GM18868 (cell line): Measurements from ENCODE around the gene CXCL1.
"Not testable (repeated sequence)": the region's sequence is repeated elsewhere in the genome, so short reads cannot be mapped to it uniquely, and the experiment has no call there.

Experiments
- ATAC-seq: cut with Tn5 transposase; IDR thresholded peaks from one replicate; pipeline ENCODE4 v1.9.1; 2021; ENCODE audit warnings: mild to moderate bottlenecking, moderate library complexity; ENCODE audit not compliant: unreplicated experiment

Gene CXCL1

DNA sequence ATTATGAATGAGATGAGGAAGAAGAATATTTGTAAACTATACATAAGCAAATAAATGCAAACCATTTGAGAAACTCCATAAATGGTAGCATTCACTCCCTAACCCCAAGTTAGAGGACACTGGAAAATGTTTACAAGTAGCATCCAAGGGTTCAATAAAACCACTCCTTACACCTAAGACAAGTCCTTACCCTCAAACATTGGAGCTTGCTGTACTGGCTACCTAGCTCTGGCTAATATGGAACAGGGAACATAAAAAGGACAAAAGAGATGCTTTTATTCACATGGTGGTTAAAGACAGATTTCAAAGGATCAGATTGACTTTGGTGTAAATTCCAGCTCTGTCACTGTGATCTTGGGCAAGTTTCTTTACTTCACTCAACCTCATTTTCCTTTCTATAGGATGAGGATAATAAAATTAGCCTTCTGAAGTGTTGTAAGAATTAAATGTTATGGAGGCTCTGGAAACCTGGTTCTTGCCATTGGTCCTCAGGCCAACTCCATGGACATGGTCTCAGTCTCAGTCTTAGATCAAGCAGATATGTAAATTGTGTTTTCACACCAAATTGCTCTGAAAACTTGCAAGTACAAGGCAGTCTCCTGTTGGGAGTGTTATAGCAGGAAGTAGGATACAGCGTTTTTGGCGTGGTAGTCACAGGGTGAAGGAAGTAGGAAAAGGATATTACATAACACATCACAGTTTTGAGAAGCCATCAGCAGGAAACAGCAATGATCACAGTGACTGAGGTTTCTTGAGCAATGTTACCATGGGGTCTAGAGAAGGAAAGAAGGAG is 3.3 kb downstream of the CXCL1 start:
- ATAC-seq: no peak

DNA sequence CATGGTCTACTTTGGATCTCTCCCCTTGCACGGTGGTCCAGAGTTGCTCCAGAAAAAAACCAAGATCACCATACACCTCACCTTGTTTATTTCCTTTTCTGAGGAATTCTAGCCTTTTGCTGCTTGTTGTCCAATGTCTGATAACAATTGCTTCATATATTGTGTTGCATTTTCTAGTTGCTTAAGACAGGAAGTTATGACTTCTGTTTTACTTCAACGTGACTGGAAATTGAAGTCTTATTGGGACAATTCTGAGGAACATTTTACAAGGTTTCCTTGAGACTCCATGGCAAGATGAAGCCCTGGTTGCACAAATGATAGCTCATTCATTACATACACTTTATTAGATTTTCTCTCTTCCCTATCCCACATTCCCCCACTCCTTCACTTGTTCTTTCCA is 5.2 kb downstream of the CXCL1 start:
- ATAC-seq: no peak

DNA sequence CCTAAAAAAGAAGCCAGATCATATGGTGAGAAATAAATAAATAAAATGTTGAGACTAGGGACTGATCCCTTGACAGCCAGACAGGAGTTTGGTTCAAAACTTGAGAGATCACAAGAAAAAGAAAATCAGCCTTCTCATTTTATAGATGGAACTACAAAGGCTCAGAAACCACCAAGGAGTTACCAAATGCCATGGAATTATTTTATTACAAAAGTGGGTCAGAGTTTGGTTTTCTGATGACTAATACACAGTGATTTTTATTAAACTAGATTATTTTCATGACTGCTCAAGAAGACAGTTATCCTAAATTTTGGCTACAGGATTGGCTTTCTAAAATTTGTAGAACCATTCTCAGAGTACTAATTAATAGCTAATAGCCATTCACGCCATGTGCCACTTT is 6.2 kb downstream of the CXCL1 start:
- ATAC-seq: no peak

DNA sequence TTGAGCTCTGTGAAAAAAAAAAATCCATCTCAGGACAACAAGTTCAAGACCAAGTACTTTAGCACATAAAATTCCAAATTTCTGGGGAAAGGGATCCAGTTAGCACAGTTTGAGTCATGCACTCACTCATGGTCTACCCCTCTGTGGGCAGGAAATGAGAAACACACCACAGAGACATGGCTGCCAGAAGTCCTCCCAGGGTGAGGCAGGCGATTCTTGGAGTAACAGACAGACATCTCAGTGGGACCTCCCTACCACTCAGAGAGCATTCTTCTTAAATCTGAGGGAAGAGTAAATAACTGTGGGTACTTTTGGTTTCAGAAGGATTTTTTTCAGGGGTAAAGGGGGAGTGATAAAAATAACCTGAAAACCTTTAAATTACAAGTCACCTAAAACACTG is 14.1 kb downstream of the CXCL1 start:
- no peak for ATAC-seq

DNA sequence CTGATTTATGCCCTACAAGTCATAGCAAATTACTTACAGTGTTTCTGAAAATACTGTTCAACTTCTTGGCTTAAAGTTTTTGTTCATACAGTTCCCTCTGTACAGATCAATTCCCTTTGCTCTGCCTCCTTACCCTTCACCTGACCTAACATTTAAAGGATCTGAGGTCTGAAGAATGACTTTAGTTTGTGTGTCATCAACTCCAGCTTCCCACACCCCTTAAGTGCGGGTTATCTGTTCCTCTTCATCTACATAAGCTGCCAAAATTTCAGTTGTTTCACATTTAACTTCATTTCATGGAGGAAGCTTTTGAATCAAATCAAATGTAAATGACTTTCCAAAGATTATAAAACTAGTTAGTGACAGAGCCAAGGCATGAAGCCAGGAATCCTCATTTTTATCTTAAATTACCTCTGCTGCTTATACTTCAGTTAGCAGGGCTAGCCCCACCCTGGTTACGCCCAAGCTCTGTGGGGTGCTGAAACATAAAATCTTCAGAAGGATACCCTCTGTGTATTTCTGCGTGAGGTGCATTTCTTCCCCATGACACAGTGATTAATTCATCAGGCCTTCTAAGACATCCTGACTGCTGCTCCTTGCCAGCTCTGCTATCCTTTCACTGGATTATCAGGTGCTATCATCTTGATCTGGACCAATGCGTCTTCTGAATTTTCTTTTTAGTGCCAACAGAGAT is 16.5 kb downstream of the CXCL1 start:
- ATAC-seq: no peak

DNA sequence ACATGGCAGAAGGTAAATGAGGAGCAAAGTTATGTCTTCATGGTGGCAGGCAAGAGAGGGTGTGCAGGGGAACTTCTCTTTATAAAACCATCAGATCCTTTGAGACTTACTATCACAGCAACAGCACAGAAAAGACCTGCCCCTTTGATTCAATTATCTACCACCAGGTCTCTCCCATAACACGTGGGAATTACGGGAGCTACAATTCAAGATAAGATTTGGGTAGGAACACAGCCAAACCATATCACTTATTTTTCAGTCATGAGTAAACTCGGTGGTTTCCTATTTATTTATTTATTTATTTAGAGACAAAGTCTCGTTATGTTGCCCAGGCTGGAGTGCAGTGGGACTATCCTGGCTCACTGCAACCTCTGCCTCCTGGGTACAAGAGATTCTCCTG is 22.1 kb downstream of the CXCL1 start:
- ATAC-seq: no peak

DNA sequence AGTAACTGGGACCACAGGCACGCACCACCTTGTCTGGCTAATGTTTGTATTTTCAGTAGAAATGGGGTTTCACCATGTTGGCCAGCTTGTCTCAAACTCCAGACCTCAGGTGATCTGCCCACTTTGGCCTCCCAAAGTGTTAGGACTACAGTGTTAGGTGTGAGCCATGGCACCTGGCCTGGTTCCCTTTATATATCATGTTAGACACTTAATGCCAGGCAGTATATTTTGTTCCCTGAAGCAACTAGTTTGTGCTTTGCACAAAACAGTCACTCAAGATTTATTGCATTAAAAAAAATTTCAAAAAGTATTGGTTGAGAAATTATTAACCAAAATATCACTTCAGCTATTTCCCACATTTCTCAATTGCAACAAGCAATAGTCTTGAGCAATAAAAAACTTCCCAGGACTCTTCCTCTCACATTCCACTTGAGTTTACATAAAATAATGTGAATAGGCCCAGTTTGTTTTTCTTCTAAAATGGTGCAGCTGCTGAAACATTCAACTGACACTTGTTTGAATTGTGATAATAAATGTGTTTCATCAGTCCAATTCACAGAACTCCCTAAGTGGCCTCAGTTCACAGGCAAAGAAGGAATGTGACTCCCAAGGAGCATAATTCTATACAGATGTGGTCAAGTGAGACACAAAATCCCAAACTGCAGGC is 22.7 kb downstream of the CXCL1 start:
- no peak for ATAC-seq

DNA sequence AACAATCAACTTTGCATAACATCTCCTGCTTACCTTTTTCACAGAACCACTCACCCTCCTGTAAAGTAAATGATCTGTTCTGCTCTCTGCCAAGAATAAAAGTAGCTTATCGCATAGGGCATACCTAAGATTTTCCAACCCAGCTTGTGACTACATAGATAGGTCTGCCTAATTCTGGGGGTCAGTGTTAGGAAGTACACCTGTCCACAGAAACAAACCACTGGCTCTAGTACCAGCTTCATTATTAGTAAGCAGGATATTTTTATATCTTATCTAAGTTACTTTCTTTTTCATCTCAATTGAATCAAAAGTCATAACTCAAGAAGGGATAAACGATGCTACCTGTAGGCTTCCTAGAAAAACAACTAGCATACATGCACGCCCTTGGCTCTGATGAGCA is 23.8 kb downstream of the CXCL1 start:
- ATAC-seq: no peak

DNA sequence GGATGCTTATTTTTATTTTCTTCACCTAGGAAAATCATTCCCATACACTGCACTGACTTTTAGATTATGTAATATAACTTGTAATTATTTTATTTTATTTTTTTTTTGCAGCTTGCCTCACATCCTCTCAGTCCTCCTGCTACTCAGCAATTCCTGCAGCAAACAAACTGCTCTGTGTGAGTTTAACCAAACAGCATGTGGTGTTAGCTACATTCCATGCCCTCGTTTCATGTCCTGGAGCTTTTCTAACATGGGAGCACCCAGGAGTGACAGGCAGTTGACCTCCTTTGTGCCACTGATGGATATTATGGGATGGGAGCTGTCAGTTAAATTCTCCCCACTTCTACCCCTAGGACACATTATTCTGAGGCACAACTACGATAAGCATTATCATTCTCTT is 24.8 kb downstream of the CXCL1 start:
- ATAC-seq: no peak

DNA sequence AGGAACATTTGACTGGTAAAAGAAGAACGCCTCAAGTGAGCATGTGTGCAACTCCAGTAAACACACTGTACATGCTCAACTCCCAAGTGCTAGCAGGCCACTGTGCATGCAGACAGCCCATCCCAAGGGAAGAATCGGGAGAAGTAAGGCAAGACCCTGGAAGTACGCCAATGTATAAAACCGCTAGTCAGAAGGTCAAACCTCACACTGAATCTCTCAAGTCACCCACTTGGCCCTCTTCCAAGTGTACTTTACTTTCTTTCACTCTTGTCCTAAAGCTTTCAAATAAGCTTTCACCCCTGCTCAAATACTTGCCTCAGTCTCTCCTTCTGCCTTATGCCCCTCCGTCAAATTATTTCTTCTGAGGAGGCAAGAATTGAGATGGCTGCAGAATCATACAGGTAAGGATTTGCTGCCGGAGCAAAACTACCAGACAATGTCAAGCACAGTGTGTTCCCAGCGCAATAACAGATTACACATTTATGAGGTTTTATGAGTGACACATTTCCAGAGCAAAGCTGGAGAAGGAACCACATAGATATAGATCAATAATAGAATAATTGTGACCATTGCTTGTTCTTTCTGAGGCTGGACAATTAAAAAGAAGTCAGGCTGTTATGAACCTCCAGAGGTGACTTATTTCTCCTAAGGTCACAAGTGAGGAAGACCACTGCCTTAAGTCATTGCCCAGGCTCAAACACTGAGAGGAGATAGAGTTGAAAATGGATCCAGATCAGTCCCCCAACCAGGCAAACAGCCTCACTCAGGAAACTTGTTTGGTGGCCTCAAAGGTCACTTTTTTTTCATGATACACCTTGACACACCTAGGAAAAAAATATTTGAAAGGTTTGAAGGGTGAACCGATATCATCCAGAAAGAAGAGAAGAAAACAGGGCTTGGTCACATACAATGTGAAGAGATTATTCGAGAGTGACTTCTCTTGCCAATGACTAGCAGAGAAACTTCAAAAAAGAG is 26.3 kb downstream of the CXCL1 start:
- ATAC-seq: no peak

DNA sequence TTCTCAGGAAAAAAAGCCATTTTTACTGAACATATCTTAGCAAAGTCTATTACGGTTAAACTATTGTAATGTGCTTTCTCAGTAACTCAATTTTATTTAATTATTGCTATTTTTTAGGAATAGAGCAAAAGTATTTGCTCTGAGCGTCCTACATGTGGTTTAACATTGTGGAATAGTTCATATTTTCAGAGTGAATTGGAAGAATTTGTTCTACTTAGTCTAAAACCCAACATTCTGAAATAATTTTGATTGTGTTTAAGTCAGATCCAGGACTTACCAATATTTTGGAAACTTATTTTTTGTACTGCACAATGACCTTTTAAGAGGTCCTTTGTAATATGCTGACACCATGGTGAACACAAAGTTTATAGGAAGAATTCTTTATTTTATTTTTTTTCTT is 27.2 kb downstream of the CXCL1 start:
- no peak for ATAC-seq

DNA sequence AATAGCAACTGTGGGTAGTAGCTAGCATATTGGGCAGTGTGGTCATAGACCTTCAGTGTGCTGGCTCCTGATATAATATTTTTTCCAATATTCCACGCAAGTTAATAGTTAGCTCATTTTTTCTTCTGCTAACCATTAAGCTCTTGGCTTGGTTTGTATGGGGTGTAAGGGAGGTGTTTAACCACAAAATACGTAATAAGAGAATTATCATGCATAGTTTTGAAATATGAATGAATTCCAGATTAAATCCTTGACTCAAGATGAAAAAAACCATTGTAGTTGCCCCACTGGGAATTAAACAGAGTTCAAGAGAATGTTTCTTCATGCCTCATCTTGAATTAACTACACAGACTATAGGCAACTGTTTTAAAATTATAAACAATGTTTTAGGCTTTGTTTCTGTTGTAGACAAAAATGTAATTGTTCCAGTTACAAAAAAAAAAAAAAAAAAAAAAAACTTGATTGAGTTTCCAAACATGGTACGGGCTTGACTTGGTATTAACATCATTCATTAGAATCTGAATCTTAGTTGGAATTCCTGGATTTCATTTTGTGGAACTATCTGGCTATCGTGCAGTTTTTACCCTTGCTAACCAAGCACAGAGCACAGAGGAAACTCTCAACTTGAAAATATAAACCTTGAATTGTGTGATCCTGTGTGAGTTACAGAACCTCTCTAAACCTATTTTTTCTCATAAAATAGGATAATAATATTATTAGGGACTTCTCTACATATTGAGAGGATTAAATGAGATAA is 28.4 kb downstream of the CXCL1 start:
- no peak for ATAC-seq

DNA sequence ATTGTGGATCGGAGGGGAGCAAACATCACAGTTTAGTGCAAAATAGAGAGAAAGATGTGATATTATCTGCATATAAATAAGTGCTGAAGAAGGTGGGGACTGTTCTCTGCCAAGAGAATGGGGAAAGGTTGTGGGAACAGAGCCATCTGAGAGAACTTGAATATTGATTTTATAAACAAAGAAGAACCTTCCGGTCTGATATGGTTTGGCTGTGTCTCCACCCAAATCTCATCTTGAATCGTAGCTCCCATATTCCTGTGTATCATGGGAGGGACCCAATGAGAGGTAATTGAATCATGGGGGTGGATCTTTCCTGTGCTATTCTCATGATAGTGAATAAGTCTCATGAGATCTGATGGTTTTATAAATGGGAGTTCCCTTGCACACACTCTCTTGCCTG is 30.1 kb downstream of the CXCL1 start:
- not testable (repeated sequence) for ATAC-seq

DNA sequence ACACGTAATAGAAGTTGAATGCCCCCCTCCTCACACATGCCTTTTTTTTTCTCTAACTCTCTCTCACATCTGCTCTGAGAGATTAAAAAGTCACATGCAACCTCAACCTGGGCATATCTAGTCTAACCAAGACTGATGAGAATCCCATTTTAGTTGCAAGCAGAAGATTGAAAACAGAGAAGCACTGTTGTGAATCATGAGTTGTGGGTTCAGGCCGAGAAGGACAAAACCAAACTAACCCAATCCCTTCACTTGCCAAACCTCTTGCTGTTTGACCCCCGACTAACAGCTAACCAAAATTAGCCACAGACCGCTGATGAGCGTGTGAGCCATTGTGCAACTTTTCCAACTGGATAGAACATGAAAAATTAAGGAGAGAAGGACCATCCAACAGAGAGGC is 31.8 kb downstream of the CXCL1 start:
- no peak for ATAC-seq

DNA sequence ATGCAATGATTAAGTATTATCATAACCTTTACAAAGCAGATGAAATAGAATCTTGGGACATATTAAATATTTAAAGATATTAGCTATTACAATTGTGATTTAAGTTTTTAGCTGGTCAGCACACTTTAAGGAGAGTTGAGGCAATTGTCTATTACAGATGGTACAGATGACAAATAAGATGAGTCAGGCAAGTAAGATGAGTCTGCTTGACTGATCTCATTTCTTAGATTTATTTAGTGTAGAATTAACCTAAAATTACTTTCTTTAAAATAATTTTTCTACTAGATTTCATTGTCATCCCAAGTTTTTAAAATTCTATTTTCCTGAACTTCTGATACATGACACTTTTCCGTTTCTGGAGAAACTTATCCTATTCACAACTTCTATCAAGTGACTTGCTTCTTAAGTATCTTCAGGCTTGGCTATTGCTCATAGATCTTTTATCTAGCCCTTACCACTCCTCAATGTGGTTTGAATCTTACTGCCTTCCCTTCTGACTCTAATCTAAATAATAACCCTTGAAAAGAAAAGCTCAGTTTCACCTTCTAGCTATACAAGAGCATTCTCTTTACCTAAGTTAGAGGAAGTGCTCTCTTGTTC is 32.9 kb downstream of the CXCL1 start:
- no peak for ATAC-seq

DNA sequence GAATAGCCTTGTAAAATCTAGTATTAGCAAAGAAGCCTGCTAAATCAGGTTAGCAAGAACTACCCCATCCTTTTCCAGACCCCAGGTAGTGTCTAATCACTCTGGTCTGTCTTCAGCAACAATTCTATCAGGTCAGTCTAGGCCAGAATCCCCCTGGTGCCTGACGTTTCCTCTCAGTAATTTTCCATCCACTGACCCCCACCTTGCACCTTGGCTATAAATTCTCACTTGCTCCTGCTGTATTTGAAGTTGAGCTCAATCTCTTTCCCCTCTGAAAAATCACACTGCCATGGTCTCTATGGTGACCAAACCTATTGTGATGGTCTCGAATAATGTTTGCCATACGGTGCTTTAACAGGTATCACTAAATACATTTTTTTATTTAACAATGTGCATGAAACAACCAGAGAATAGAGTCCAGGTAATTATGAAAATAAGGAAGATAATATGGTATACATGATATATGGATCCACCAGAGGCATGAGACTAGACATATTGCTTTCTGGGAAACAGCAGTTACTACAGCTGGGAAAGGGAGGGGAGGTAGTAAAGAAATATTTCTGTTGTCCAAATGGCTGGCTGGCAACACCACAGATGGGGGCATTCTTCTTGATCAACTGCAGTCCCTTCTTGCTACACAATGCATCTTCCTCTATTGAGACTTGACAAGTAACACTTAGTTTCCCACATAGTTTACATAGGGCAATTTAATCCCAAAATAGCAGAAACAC is 33.8 kb downstream of the CXCL1 start:
- ATAC-seq: no peak

DNA sequence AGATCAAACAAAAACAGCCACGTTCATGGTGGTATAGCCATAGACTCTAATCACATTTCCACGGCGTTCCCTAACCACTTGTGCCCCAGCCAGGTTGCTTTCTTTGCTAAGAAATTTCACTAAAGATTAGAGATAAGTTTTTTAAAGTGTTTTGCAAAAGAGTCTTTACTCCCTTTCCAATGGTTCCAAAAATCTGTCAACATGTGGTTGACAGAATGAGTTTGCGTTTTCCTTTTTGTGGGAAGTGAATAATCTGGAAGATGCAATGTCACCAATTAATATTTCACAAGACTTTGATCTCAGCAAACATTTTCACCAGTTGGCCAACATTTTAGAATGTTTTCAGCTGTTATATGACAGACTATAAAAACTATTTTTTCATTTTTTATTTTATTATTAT is 35.3 kb downstream of the CXCL1 start:
- no peak for ATAC-seq

DNA sequence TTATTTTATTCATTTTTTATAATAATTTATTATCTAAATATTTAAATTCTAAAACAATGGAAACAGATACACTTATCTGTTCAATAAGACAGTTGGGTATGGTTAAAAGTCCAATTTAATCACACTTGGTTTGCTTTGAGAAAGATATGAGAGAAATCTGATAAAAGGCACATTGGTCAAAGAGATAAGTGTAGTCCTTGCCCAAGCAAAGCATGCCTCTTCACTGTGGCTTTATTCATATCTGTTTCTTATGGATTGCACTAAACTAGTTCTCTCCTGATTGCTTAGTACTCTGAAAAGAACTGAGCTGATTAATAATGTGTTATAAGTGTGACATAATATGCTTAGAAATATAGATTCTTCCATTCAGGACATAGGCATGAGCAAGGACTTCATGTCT is 39.8 kb downstream of the CXCL1 start:
- ATAC-seq: no peak

DNA sequence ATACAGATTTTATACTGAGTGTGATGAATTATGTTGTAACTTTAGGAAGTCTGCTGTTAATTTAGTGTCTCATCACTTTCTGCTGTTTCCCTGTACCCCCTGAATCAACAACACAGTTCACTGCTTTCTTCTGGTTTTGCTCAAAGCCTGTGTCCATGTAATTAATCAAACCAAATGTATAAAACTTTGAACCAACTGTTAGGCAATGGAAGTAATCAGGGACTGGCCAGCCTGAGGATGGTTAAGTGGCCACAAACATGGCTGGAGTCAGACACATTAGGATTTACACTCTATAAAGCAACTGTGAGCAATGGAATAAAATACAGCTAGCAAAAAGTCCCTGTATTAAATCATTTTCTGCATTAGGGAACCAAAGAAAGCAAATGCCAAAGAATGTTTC is 42.6 kb downstream of the CXCL1 start:
- no peak for ATAC-seq
